HepG2 (cell line): Measurements from ENCODE around the gene NAV2. TPM values are rescaled to one million over a fixed set of nuclear protein-coding genes. Genes with fewer than 3 reads are reported as not detected.

Source experiments
- ATAC-seq: fragments of 200-7000 bp; cut with Tn5 transposase; 3 replicates; pipeline ENCODE4 v1.9.1; 2020; ENCODE audit warnings: mild to moderate bottlenecking, moderate library complexity
- BruUV-seq: library from RNA; stranded (reverse); fragments of 400-500 nt; replicated peaks from 2 replicates; lab custom pipeline; 2021; lab: Mats Ljungman, UMichigan
- CTCF ChIA-PET: fragments of 300-600 bp; formaldehyde crosslinking; extraction: SDS; loops from one replicate; lab custom pipeline; 2021; ENCODE audit warnings: low total read pairs, inconsistent platforms, low intra/inter-chr PET ratio; lab: Yijun Ruan, JAX
- POLR2A ChIA-PET: fragments of 350-600 bp; sonication (Branson Sonifier 250); formaldehyde crosslinking; loops from one replicate; lab custom pipeline; 2020; ENCODE audit warnings: antibody characterized with exemption, inconsistent platforms; lab: Yijun Ruan, JAX
- DNase-seq: peaks from one replicate; pipeline ENCODE4 v3.0.0-alpha.2; 2015; ENCODE audit warnings: low spot score
- FAIRE-seq: peaks from 3 replicates; lab custom pipeline; 2011; peaks lifted over from hg19 to GRCh38; lab: Jason Lieb, UNC
- H2AFZ ChIP-seq: one replicate; pipeline ENCODE4 v1.6.1; 2011; ENCODE audit warnings: low read length, inconsistent platforms
- H3K27ac ChIP-seq: fragments of 300-600 bp; 3 replicates; pipeline ENCODE4 v1.8.0; 2011; ENCODE audit warnings: mixed run types, mild to moderate bottlenecking, mixed read lengths, low read length, inconsistent platforms; ENCODE audit not compliant: insufficient read depth; ENCODE audit errors: extremely low read length
- H3K27me3 ChIP-seq, 2 experiments: fragments of 200-600 bp in 1 of 2; 2 replicates in 1 of 2; 3 replicates in 1 of 2; pipeline versions ENCODE4 v1.6.0 to v1.8.0; 2011; ENCODE audit warnings: low read length in 2 of 2, mild to moderate bottlenecking in 2 of 2, moderate library complexity in 2 of 2, inconsistent platforms in 1 of 2; ENCODE audit not compliant: insufficient read depth in 2 of 2, control insufficient read depth in 1 of 2
- H3K36me3 ChIP-seq, 2 experiments: fragments of 200-600 bp in 1 of 2; replicated peaks in 1 of 2; 2 replicates in 1 of 2; 3 replicates in 1 of 2; pipeline versions ENCODE4 v1.5.1 to v1.8.0; 2011; ENCODE audit warnings: low read length in 2 of 2, inconsistent platforms in 1 of 2; ENCODE audit not compliant: insufficient read depth in 2 of 2, control insufficient read depth in 1 of 2
- H3K4me1 ChIP-seq: 2 replicates; pipeline ENCODE4 v1.5.1; 2012; ENCODE audit warnings: low read length, inconsistent platforms; ENCODE audit not compliant: insufficient read depth
- H3K4me2 ChIP-seq: 2 replicates; pipeline ENCODE4 v1.6.0; 2011; ENCODE audit warnings: low read depth, low read length, inconsistent platforms
- H3K4me3 ChIP-seq, 3 experiments: fragments of 200-600 bp in 1 of 3; sonication (generic), shearing (Covaris generic) in 1 of 3; replicated peaks in 1 of 3; 2 replicates each; pipeline ENCODE4 v1.5.1; 2011 to 2016; ENCODE audit warnings: low read length in 3 of 3, inconsistent platforms in 2 of 3, low read depth in 2 of 3, mild to moderate bottlenecking in 2 of 3, control low read depth in 1 of 3, mixed read lengths in 1 of 3; ENCODE audit not compliant: insufficient read depth in 1 of 3
- H3K79me2 ChIP-seq: one replicate; pipeline ENCODE4 v1.6.1; 2011; ENCODE audit warnings: low read length, inconsistent platforms; ENCODE audit not compliant: insufficient read depth
- H3K9ac ChIP-seq: 2 replicates; pipeline ENCODE4 v1.6.0; 2011; ENCODE audit warnings: mild to moderate bottlenecking, low read depth, low read length, inconsistent platforms; ENCODE audit not compliant: insufficient read depth
- H3K9me3 ChIP-seq: 2 replicates; pipeline ENCODE4 v1.5.1; 2012; ENCODE audit warnings: mild to moderate bottlenecking, low read length
- H4K20me1 ChIP-seq: 2 replicates; pipeline ENCODE4 v1.6.0; 2011; ENCODE audit warnings: inconsistent platforms, mild to moderate bottlenecking, low read length, moderate library complexity; ENCODE audit not compliant: insufficient read depth
- MAFF ChIP-seq: IDR thresholded peaks from 2 replicates; pipeline ENCODE4 v1.6.1; 2011; ENCODE audit warnings: low read depth, low read length, improper control_type of control experiment
- ZC3H13 ChIP-seq: sonication (generic); formaldehyde crosslinking; IDR thresholded peaks from 2 replicates; pipeline ENCODE4 v1.8.1; 2023; ENCODE audit warnings: mild to moderate bottlenecking, missing genetic modification reagents, moderate library complexity
- ZNF543 ChIP-seq: sonication (generic); formaldehyde crosslinking; IDR thresholded peaks from 2 replicates; pipeline ENCODE4 v1.4.0; 2020; ENCODE audit warnings: mild to moderate bottlenecking, missing genetic modification reagents
- ZNF672 ChIP-seq: sonication (generic); formaldehyde crosslinking; IDR thresholded peaks from 2 replicates; pipeline ENCODE4 v1.8.1; 2022; ENCODE audit warnings: missing genetic modification reagents
- ZNF792 ChIP-seq: IDR thresholded peaks from 2 replicates; pipeline ENCODE4 v1.6.1; 2016
- WGBS: methylation state at CpG from one replicate; pipeline ENCODE4 v1.1.6; 2017; ENCODE audit warnings: low lambda C conversion rate; 5-methylcytosine and 5-hydroxymethylcytosine counted together
- in situ Hi-C: cut with HindIII; loops from 2 replicates; pipeline ENCODE4 v1.10.0; 2017; ENCODE audit warnings: low pct_unique_long_range_greater_than_20kb; ENCODE audit not compliant: extremely low pct_ligation_motif_present
- intact Hi-C: fragments of 100-400 bp; cut with micrococcal nuclease; formaldehyde crosslinking; loops from one replicate; pipeline ENCODE4 v1.10.0; 2022; ENCODE audit not compliant: unreplicated experiment
- polyA plus RNA-seq, 8 experiments: library from polyadenylated mRNA; depleted of rRNA in 3 of 8; stranded (reverse) in 7 of 8; unstranded in 1 of 8; fragments of >200 nt; fragmentation: Illumina TruSeq in 4 of 8; extraction: Trizol in 4 of 8; gene quantifications; 2 replicates each; pipeline versions ENCODE4 v1.2.1 to v1.2.3, GENCODE V29; 2011 to 2016; ENCODE audit warnings: low read depth in 4 of 8, missing spikeins in 1 of 8, mixed read lengths in 1 of 8; ENCODE audit not compliant: insufficient read depth in 1 of 8
- total RNA-seq, 5 experiments: library from RNA; depleted of rRNA; stranded (reverse); fragments of >200 nt; fragmentation: Illumina TruSeq; extraction: Trizol; gene quantifications; 2 replicates each; pipeline ENCODE4 v1.2.3, GENCODE V29; 2016; ENCODE audit warnings: low read depth in 1 of 5
- TF ChIP-seq, protein P1 (sequence below), 2 experiments: sonication (generic) in 1 of 2; formaldehyde crosslinking in 1 of 2; IDR thresholded peaks; 2 replicates each; pipeline versions ENCODE4 v1.4.0 to v1.6.1; 2016 to 2020; ENCODE audit warnings: borderline replicate concordance in 1 of 2, low read depth in 1 of 2, mild to moderate bottlenecking in 1 of 2, missing genetic modification reagents in 1 of 2
- TF ChIP-seq, protein P2 (sequence below), 2 experiments: sonication (generic) in 1 of 2; formaldehyde crosslinking in 1 of 2; IDR thresholded peaks; 2 replicates each; pipeline versions ENCODE4 v1.6.1 to v1.9.0; 2014 to 2022; ENCODE audit warnings: antibody characterized with exemption in 1 of 2, borderline replicate concordance in 1 of 2, inconsistent platforms in 1 of 2, low read depth in 1 of 2, missing genetic modification reagents in 1 of 2
- TF ChIP-seq, protein P3 (sequence below): sonication (generic); formaldehyde crosslinking; IDR thresholded peaks from 2 replicates; pipeline ENCODE4 v1.4.0; 2020; ENCODE audit warnings: mild to moderate bottlenecking, missing genetic modification reagents
- TF ChIP-seq, protein P4 (sequence below): sonication (generic); formaldehyde crosslinking; IDR thresholded peaks from 2 replicates; pipeline ENCODE4 v1.4.0; 2020; ENCODE audit warnings: missing genetic modification reagents

The NAV2 gene
- total and polyA plus RNA-seq, 2 of the 13 experiments (the other 11 are each of a cell fraction or from before 2014, with no cell fraction given), result 9.3 to 34.6 TPM

DNA sequence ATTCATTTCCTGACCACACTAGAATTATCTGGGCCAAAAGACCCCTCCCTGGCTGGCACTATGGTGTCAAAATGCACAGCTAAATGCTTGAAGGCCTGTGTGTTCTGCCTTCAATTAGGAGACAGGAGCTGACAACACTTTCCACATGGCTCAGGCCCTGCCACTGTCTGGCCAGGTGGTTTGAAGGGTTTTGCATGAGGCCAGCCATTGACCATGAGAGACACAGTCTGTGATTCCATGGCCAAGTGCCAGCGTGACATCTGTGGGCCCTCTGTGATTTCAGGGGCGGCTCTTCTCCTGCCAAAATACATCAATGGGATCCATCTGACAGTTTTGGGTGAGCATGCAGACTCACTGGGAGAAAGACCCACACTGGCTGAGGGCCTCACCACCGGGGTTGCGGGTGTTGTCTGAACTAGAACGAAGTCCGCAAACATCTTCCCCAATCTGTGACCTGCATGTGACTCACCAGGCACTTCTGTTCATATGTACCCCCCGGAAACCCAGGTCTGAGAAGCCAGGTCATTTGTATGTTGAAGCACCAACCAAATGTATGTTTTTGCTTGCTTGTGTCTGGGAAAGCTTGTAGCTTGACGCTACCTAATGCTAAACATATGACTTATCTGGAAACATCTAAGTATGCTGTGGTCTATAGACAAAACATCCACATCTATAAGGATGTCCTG, 20.7 kb upstream of the NAV2 start:
- CTCF ChIA-PET, result no interaction called here
- no peaks in the 10 kb centered on the region for H3K4me1 ChIP-seq
- H3K36me3 ChIP-seq, result no peaks in the 10 kb centered on the region
- DNase-seq (no peak), ATAC-seq (no peak), FAIRE-seq (no peak)
- no peak overlapping the region for H3K4me2 ChIP-seq
- no TSS peak for BruUV-seq
- no peak overlapping the region for H2AFZ ChIP-seq
- WGBS, result 7% methylated on average over 3 of the region's 8 CpGs
- POLR2A ChIA-PET, result no interaction called here
- H4K20me1 ChIP-seq, result no peaks in the 10 kb centered on the region
- H3K9ac ChIP-seq, result no peak overlapping the region
- no peak overlapping the region for H3K4me3 ChIP-seq
- no peaks in the 10 kb centered on the region for H3K79me2 ChIP-seq
- peaks cover 0 to 11% of the 10 kb centered on the region in 2 experiments; a peak in 1 of 5 replicates for H3K27me3 ChIP-seq
- intact Hi-C loops, result no loop called here
- H3K27ac ChIP-seq, result no peak overlapping the region
- H3K9me3 ChIP-seq, result no peaks in the 10 kb centered on the region
- in situ Hi-C loops, result no loop called here
- TF ChIP-seq ZNF672 (CRISPR knock-in tag), result no peak
- TF ChIP-seq ZNF543 (CRISPR knock-in tag), result no peak
- no peak for TF ChIP-seq ZC3H13 (CRISPR knock-in tag)
- TF ChIP-seq, protein P1, sequence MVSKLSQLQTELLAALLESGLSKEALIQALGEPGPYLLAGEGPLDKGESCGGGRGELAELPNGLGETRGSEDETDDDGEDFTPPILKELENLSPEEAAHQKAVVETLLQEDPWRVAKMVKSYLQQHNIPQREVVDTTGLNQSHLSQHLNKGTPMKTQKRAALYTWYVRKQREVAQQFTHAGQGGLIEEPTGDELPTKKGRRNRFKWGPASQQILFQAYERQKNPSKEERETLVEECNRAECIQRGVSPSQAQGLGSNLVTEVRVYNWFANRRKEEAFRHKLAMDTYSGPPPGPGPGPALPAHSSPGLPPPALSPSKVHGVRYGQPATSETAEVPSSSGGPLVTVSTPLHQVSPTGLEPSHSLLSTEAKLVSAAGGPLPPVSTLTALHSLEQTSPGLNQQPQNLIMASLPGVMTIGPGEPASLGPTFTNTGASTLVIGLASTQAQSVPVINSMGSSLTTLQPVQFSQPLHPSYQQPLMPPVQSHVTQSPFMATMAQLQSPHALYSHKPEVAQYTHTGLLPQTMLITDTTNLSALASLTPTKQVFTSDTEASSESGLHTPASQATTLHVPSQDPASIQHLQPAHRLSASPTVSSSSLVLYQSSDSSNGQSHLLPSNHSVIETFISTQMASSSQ (IDR thresholded peaks at IDR 0.05; ENCODE audit: low read depth), result no peak
- TF ChIP-seq, protein P1 (CRISPR knock-in tag; IDR thresholded peaks at IDR 0.05; ENCODE audit: borderline replicate concordance), result no peak
- TF ChIP-seq MAFF, result no peak
- TF ChIP-seq, protein P2, sequence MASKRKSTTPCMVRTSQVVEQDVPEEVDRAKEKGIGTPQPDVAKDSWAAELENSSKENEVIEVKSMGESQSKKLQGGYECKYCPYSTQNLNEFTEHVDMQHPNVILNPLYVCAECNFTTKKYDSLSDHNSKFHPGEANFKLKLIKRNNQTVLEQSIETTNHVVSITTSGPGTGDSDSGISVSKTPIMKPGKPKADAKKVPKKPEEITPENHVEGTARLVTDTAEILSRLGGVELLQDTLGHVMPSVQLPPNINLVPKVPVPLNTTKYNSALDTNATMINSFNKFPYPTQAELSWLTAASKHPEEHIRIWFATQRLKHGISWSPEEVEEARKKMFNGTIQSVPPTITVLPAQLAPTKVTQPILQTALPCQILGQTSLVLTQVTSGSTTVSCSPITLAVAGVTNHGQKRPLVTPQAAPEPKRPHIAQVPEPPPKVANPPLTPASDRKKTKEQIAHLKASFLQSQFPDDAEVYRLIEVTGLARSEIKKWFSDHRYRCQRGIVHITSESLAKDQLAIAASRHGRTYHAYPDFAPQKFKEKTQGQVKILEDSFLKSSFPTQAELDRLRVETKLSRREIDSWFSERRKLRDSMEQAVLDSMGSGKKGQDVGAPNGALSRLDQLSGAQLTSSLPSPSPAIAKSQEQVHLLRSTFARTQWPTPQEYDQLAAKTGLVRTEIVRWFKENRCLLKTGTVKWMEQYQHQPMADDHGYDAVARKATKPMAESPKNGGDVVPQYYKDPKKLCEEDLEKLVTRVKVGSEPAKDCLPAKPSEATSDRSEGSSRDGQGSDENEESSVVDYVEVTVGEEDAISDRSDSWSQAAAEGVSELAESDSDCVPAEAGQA (IDR thresholded peaks at IDR 0.05; ENCODE audit: low read depth), result no peak
- TF ChIP-seq, protein P2 (CRISPR knock-in tag; IDR thresholded peaks at IDR 0.05; ENCODE audit: borderline replicate concordance), result no peak
- TF ChIP-seq, protein P3, sequence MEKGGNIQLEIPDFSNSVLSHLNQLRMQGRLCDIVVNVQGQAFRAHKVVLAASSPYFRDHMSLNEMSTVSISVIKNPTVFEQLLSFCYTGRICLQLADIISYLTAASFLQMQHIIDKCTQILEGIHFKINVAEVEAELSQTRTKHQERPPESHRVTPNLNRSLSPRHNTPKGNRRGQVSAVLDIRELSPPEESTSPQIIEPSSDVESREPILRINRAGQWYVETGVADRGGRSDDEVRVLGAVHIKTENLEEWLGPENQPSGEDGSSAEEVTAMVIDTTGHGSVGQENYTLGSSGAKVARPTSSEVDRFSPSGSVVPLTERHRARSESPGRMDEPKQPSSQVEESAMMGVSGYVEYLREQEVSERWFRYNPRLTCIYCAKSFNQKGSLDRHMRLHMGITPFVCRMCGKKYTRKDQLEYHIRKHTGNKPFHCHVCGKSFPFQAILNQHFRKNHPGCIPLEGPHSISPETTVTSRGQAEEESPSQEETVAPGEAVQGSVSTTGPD, result no peak
- TF ChIP-seq, protein P4, sequence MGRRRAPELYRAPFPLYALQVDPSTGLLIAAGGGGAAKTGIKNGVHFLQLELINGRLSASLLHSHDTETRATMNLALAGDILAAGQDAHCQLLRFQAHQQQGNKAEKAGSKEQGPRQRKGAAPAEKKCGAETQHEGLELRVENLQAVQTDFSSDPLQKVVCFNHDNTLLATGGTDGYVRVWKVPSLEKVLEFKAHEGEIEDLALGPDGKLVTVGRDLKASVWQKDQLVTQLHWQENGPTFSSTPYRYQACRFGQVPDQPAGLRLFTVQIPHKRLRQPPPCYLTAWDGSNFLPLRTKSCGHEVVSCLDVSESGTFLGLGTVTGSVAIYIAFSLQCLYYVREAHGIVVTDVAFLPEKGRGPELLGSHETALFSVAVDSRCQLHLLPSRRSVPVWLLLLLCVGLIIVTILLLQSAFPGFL (CRISPR knock-in tag), result no peak
- TF ChIP-seq ZNF792, result no peak
